H7 (cell line): Measurements from ENCODE around the gene TCERG1. TPM values are rescaled to one million over a fixed set of nuclear protein-coding genes. Genes with fewer than 3 reads are reported as not detected.
A peak's percentile ranks its signal among the peaks of the same experiment; 100 is the strongest.

Experiments
- DNase-seq: peaks from one replicate; pipeline ENCODE4 v3.0.0; 2012
- H3K27me3 ChIP-seq: 2 replicates; pipeline ENCODE4 v1.6.0; 2011; ENCODE audit warnings: mild to moderate bottlenecking, low read length; ENCODE audit not compliant: control insufficient read depth, insufficient read depth
- H3K36me3 ChIP-seq: replicated peaks from 2 replicates; pipeline ENCODE4 v1.5.1; 2011; ENCODE audit warnings: low read length; ENCODE audit not compliant: control insufficient read depth, insufficient read depth
- H3K4me3 ChIP-seq: 2 replicates; pipeline ENCODE4 v1.5.1; 2011; ENCODE audit warnings: low read depth, mild to moderate bottlenecking, control low read depth, low read length, moderate library complexity; ENCODE audit not compliant: insufficient read depth
- total RNA-seq: library from RNA; depleted of rRNA; stranded (reverse); fragments of >200 nt; shearing (Covaris generic); gene quantifications from 2 replicates; pipeline ENCODE4 v1.2.3, GENCODE V29; 2014

TCERG1 gene
- total RNA-seq, 1 experiment from 2014 or later: 97.1 TPM

DNA sequence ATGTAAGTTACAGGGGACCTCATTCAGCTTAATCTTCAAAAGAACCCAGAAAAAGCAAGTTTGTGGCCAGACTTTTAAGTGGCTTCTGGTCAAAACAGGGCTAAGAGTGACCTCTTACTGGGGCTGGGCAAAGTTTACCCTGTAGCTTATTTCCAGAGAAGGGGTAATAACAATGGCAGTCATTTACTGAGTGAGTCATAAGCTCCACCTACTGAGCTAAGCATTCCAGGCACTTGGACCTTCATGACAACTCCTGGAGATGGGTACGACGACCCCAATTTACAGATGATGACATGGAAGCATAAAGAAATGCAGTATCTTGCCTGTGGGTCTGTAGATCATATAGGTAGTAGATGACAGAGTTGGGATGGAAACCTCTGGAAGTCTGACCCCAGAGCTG, 73.6 kb downstream of the TCERG1 start:
- Histone ChIP-seq H3K36me3 (no peaks in the 10 kb centered on the region), H3K27me3 (no peaks in the 10 kb centered on the region), H3K4me3 (no peak overlapping the region)
- DNase-seq: no peak

DNA sequence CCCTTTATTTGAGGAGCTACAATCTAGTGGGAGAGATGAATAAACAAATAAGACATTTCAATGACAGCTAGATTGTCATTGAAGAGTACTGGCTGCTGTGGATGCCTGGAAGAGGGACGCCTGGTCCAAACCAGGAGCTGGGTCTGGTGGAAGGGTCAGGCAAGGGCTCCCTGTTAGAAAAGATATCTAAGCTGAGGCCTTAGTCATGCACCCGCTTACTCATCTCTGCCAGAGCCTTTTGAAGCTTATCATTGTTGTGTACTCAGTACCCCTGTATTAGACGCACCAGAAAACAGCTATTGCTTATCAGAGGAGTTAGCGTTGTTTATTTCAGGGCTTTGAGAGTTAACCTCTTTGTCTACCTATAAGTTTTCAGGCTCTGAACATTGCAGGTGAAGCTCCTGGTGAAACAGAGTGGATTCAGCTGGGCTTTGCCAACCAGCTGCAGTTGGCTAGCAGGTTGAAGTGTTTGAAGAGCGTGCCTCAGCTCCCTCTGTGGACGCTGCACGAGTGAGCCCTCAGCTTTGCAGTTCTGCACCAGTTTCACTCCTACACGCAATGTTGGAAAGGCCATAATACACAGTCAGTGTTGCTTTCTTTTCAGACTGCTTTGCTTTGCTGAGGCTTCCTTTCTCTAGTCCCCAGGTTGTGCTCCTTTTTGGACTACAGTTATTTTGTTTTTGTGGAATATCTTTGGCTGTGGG, 74.4 kb downstream of the TCERG1 start:
- H3K4me3 ChIP-seq: no peak overlapping the region
- no peaks in the 10 kb centered on the region for H3K27me3 ChIP-seq
- DNase-seq: no peak
- H3K36me3 ChIP-seq: no peaks in the 10 kb centered on the region

GRCh38 chr5:146523698-146524097, 76.6 kb downstream of the TCERG1 start:
- no peak for DNase-seq
- H3K27me3 ChIP-seq: no peaks in the 10 kb centered on the region
- no peaks in the 10 kb centered on the region for H3K36me3 ChIP-seq
- no peak overlapping the region for H3K4me3 ChIP-seq

- Histone ChIP-seq H3K27me3 (no peaks in the 10 kb centered on the region), H3K36me3 (no peaks in the 10 kb centered on the region), H3K4me3 (no peak overlapping the region)
- no peak for DNase-seq
These were observed 80.7 kb downstream of the TCERG1 start for GRCh38 chr5:146527785-146528184.

DNA sequence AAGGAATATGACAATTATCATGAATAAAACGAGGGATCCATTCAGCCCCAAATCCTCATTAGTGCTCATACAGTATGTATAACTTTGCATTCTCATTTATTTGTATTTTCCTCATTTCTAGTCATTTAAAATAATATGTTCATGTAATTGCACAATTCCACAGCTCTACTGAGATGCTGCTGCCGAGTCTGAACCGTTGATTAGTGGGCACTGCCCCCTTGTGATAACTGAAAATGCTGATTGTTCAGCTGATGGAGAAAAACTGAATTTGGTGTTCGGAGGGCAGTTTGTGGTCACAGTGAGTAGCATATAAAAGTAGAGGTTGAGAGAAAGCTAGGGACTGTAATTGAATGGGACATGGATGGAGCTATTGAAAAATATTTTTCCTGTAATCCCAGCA, 81.1 kb downstream of the TCERG1 start:
- H3K27me3 ChIP-seq: no peaks in the 10 kb centered on the region
- no peak for DNase-seq
- H3K36me3 ChIP-seq: no peaks in the 10 kb centered on the region
- H3K4me3 ChIP-seq: no peak overlapping the region

DNA sequence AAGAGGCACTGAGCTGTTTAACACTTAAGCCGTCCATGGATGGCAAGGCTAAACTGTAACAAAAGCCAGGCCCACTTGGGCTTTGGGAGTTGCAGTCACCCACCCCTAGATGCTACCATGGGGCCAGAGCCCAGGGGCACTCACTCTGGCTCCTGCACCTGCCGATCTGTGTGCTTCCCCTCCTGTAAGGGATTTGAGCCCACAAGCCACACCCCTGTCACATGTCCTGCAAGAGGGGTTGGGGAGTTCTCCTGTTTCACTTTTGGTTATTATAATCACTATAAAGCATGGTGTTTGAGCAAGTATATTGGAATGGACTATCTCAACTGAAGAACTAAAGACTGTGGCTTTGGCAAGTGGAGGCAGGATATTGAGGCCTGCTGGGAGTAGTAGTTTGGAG, 82.9 kb downstream of the TCERG1 start:
- H3K36me3 ChIP-seq: no peaks in the 10 kb centered on the region
- DNase-seq: no peak
- no peak overlapping the region for H3K4me3 ChIP-seq
- H3K27me3 ChIP-seq: no peaks in the 10 kb centered on the region

DNA sequence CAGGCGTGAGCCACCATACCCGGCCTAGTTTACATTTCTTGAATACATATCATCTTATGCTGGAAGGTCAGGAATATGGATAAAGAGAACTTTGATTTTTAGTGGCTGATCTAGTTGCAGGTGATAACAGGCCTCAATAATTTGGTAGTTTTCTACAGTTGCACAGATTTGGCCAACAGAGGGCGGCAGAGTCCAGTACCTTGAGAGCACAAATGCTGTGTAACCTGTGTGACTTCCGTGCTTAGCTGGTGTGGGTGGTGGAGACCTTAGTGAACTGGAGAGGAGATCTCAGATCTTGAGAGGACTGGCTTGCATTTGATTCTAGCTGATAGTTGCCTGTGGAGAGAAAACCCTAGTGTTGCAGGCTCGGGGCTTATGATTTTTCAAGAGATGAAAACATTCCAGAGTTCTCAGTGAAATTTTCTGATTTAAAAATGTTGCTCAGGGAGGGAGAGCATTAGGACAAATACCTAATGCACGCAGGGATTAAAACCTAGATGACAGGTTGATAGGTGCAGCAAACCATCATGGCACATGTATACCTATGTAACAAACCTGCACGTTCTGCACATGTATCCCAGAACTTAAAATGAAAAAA, 86.2 kb downstream of the TCERG1 start:
- peak; percentile 55 for DNase-seq
- H3K36me3 ChIP-seq: no peaks in the 10 kb centered on the region
- no peaks in the 10 kb centered on the region for H3K27me3 ChIP-seq
- H3K4me3 ChIP-seq: no peak overlapping the region

DNA sequence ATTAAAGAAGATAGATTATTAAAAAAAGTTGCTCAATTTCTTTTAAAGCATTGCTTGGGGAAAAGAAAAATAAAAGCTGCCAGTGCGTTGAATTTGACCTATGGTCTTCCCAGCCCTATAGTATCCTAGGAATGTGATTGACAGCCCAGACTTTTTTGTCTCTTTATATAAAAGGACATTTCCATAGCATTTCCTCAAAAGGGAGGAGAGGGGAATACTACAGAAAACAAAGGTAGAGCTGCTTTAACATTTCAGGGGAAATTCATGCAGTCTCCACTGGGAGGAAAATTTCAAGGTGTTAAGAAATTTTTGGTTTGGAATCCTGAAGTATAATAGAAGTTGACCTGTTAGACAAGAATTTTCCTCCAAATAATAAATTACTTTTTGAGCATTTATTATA, 86.7 kb downstream of the TCERG1 start:
- Histone ChIP-seq H3K36me3 (no peaks in the 10 kb centered on the region), H3K27me3 (no peaks in the 10 kb centered on the region), H3K4me3 (no peak overlapping the region)
- no peak for DNase-seq

DNA sequence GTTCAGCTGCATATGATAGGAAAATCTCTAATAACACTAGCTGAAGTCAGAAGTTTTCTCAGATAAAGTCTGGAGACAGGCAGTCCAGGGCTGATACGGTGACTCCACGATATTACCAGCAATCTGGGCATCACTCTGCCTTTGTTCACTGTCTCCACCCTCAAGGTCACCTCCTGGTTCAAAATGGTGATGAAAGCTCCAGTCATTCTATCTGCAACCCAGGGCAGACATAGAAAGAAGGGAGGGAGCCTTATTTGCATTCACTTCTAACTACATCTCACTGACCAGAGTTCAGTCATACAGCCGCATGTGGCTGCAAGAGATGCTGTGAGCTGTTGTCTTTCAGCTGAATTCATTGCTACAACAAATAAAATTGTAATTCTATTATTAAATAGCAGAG, 91.3 kb downstream of the TCERG1 start:
- Histone ChIP-seq H3K27me3 (no peaks in the 10 kb centered on the region), H3K36me3 (no peaks in the 10 kb centered on the region), H3K4me3 (no peak overlapping the region)
- DNase-seq: no peak

- Histone ChIP-seq H3K36me3 (no peaks in the 10 kb centered on the region), H3K4me3 (no peak overlapping the region), H3K27me3 (no peaks in the 10 kb centered on the region)
- no peak for DNase-seq
These were observed 92.8 kb downstream of the TCERG1 start for GRCh38 chr5:146539973-146540372.

DNA sequence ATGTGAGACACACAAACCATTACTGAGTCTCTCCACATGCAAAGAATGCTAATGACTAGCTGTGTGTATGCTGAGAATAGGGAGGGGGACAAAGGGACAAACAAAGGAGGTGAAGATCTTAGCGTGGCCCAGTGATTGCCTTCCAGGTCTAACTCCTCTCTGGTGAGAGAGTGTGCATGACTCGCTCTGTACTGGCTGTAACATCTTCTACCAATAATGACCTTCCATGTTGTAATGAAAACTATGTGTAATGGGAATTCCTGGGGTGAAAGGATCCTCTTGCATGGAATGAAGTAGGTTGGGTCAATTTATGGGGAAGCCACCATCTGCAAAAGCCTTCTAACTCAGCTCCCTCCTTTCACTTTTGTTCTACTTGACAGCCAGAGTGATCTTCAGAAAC, 93.3 kb downstream of the TCERG1 start:
- no peak for DNase-seq
- Histone ChIP-seq H3K4me3 (no peak overlapping the region), H3K27me3 (no peaks in the 10 kb centered on the region), H3K36me3 (no peaks in the 10 kb centered on the region)

DNA sequence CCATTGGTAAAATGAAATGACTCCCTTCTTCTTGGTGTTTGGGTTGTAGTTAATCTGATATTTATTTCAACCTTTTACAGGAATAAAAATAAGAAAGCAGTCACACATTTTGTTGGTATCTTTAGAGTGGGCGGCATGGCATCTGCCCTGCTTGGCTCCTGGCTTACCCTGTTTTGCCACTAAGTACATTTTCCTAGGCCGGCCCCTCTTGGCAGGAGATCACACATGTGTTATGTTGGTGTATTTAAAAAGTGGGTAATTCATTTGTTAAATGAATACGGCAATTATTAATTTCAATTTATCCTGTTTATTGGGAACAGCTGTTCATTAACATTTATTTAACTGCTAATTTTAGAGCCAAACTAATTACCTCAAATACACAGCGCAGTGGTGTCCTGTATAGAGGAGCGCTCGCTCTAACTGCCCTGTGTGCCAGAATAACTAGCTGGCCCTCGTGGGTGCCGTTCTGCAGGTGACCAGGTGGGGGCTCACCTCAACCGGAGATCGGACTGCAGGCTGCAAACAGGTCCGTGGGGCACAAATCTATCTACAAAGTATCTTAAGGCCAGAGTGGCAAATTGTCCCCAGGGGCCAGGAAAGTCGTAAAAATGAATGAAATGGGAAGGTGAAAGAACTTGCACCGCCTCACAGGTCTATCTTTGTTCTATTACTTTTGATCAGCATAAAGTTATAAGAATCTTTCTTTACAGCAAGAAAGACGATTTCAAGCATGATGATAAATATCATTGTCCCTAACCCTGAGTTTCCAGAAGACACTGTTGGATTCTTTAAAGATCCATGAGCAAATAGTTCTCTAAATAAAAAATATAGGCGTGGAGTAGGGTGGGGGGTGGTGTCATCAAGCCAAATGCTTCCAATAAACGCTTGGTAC, 95.1 kb downstream of the TCERG1 start:
- Histone ChIP-seq H3K27me3 (no peaks in the 10 kb centered on the region), H3K36me3 (no peaks in the 10 kb centered on the region), H3K4me3 (no peak overlapping the region)
- DNase-seq: peak; percentile 45

DNA sequence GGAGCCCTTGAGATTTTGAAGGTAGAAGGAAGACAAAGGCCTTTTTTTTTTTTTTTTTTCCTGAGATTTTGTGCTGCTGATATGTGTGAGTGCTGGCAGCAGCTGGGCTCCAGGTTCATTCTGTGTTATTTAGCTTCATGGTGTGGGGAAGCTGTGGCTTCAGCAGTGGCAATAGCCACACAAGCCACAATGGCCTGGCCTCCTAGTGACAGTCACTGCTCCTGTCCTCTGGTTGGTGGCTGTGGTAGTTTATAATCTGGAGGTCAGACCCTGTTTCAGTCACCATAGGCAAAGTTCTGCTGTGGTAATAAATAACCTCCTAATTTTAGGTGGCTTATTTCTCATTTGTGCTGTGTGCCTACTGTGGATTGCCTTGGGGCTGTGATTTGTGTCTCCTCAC, 97.1 kb downstream of the TCERG1 start:
- H3K27me3 ChIP-seq: no peaks in the 10 kb centered on the region
- H3K36me3 ChIP-seq: no peaks in the 10 kb centered on the region
- no peak overlapping the region for H3K4me3 ChIP-seq
- no peak for DNase-seq

DNA sequence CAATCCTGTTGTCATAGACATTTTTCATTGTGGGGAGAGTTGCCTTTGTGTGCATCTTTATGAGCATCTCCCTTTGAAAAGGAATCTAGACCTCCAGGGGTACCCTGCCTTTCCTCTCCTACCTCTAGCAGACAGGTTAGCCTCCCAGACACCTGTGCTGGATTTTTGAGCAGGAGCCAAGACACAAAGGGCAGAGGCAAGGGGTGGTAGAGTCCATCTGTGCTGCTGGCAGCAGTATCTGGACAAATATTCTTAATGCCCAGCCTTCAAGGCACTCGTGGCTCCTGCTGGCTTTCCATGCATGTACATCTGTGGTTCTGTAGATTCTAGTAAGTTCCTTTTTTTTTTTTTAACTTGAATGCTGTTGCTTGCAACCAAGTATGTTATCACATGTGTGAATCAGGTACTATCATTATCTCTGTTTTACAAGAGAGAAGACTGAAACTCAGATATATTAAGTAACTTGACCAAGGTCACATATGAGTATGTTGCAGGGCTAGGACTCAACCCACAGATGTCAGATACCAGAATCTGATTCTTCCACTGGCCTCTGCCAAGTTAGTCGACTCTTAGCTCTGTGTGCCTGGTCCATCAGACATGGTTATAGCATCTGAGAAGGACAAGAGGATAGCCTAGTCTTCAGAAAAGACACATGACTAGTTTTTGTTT, 101.8 kb downstream of the TCERG1 start:
- Histone ChIP-seq H3K27me3 (no peaks in the 10 kb centered on the region), H3K4me3 (no peak overlapping the region), H3K36me3 (no peaks in the 10 kb centered on the region)
- no peak for DNase-seq
